ENCODE results near the gene PRKCE. TPM values are rescaled to one million over a fixed set of nuclear protein-coding genes. Genes with fewer than 3 reads are reported as not detected.

The PRKCE gene
- total and polyA plus RNA-seq, 7 experiments from 2014 or later: 1.4 to 37.9 (median 19.5) TPM

DNA sequence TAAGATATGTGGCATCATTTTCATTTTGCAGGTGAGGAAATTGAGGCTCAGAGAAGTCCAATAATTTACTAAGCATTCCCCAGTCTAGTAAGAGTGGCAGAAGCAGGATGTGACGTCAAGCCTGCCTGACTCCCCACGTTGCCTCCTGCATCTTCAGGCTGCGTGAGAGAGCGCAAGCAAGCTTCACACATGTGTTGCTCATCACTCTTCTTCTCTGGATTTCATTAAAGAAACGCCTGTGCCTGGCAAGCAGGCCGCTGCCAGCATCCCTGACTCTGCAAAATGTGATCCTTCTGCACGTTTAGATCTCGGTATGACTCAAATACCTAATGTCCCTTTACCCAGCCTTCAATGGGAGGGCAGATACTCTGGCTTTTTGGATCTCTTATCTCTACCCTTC is 96.8 kb downstream of the PRKCE start:
- no peak overlapping the region for H3K27ac Mint-ChIP-seq
- no peak for DNase-seq

DNA sequence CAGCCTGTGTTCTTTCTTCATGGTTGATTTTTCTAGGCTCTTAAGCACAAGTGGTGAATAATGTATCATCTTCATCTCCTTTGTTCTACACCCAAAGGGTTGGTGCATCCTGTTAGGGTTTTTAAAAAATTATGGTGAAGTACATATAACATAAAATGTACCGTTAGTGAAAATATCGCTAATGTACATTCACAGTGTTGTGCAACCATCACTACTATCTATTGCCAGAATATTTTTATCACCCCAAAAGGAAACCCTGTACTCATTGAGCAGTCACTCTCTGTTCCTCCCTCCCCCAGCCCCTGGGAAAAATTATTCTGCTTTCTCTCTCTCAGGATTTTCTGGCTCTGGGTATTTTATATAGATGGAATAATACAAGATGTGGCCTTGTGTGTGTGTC is 98.5 kb downstream of the PRKCE start:
- POLR2A ChIA-PET: no interaction called here

More for the DNA sequence above, 96.8 kb downstream of the PRKCE start:
- no peak overlapping the region for H3K4me3 ChIP-seq (ENCODE audit: low read length)
- Mint-ChIP-seq H3K4me3 (no peak overlapping the region), H3K27me3 (no peaks in the 10 kb centered on the region), H3K9me3 (peaks cover 0 to 20% (median 6%) of the 10 kb centered on the region in 11 donors), H3K4me1 (peaks cover 4 to 15% (median 10%) of the 10 kb centered on the region in 7 donors), H3K36me3 (peaks cover 7 to 21% (median 21%) of the 10 kb centered on the region in 5 donors)
- no peak overlapping the region for H3K27ac ChIP-seq (ENCODE audit: low read depth, low read length)
- H3K4me1 ChIP-seq (ENCODE audit: control insufficient read depth in 2 of 2, insufficient read depth in 2 of 2, low read length in 2 of 2): no peaks in the 10 kb centered on the region
- no peaks in the 10 kb centered on the region for H3K27me3 ChIP-seq (ENCODE audit: control insufficient read depth in 2 of 2, insufficient read depth in 2 of 2, low read length in 2 of 2)
- ATAC-seq: peak; percentile 51
- intact Hi-C loops (cut with micrococcal nuclease): no loop called here
- ChIA-PET POLR2A (no interaction called here), CTCF (interaction anchor here (0.6 kb wide), 1 partner anchor 27 kb away, joined by 6 read pairs; no protein-coding TSS in a partner anchor)
- peaks cover 0 to 11% (median 0%) of the 10 kb centered on the region in 3 experiments for H3K9me3 ChIP-seq (ENCODE audit: control insufficient read depth in 2 of 3, low read length in 3 of 3)
- no peaks in the 10 kb centered on the region for H3K36me3 ChIP-seq (ENCODE audit: control insufficient read depth in 2 of 3, insufficient read depth in 3 of 3, low read length in 3 of 3)

DNA sequence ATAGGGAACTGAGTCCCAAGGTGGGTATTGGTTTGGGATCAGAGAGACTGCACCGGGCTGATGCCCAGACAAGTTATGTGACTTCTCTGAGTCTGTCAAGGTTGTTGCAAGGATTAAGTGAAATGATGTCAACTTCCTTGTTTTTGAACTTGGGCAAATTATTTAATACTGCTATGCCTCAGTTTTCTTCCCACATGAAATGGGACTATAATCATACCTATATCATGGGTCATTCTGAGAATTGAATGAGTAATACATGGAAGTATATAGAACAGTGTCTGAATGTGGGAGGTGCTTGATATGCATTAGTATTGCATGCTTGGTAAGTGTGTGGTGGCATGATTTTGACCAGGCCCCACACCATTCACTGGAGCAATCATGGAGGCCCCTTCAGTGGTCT is 99.0 kb downstream of the PRKCE start:
- no peak overlapping the region for H3K4me3 Mint-ChIP-seq
- H3K27me3 ChIP-seq (ENCODE audit: control insufficient read depth in 2 of 2, insufficient read depth in 2 of 2, low read length in 2 of 2): no peaks in the 10 kb centered on the region
- DNase-seq: no peak
- no peak overlapping the region for H3K27ac ChIP-seq (ENCODE audit: low read depth, low read length)
- intact Hi-C loops (cut with micrococcal nuclease): no loop called here
- peaks cover 7 to 21% (median 21%) of the 10 kb centered on the region in 5 donors for H3K36me3 Mint-ChIP-seq
- no peaks in the 10 kb centered on the region for H3K36me3 ChIP-seq (ENCODE audit: control insufficient read depth in 2 of 3, insufficient read depth in 3 of 3, low read length in 3 of 3)
- peaks cover 0 to 11% (median 0%) of the 10 kb centered on the region in 3 experiments for H3K9me3 ChIP-seq (ENCODE audit: control insufficient read depth in 2 of 3, low read length in 3 of 3)
- no peak overlapping the region for H3K4me3 ChIP-seq (ENCODE audit: low read length)
- ChIA-PET POLR2A (no interaction called here), CTCF (no interaction called here)
- H3K4me1 Mint-ChIP-seq: peaks cover 4 to 22% (median 10%) of the 10 kb centered on the region in 7 donors
- H3K9me3 Mint-ChIP-seq: peaks cover 0 to 20% (median 4%) of the 10 kb centered on the region in 11 donors
- no peaks in the 10 kb centered on the region for H3K4me1 ChIP-seq (ENCODE audit: control insufficient read depth in 2 of 2, insufficient read depth in 2 of 2, low read length in 2 of 2)
- no peak overlapping the region for H3K27ac Mint-ChIP-seq
- H3K27me3 Mint-ChIP-seq: no peaks in the 10 kb centered on the region
- no peak for ATAC-seq

More for the DNA sequence above, 98.5 kb downstream of the PRKCE start:
- CTCF ChIA-PET: no interaction called here
- intact Hi-C loops (cut with micrococcal nuclease): no loop called here
- Histone ChIP-seq H3K27me3 (ENCODE audit: control insufficient read depth in 2 of 2, insufficient read depth in 2 of 2, low read length in 2 of 2) (no peaks in the 10 kb centered on the region), H3K9me3 (ENCODE audit: control insufficient read depth in 2 of 3, low read length in 3 of 3) (peaks cover 0 to 11% (median 0%) of the 10 kb centered on the region in 3 experiments), H3K4me1 (ENCODE audit: control insufficient read depth in 2 of 2, insufficient read depth in 2 of 2, low read length in 2 of 2) (no peaks in the 10 kb centered on the region), H3K36me3 (ENCODE audit: control insufficient read depth in 2 of 3, insufficient read depth in 3 of 3, low read length in 3 of 3) (no peaks in the 10 kb centered on the region), H3K27ac (ENCODE audit: low read depth, low read length) (no peak overlapping the region), H3K4me3 (ENCODE audit: low read length) (no peak overlapping the region)
- Mint-ChIP-seq H3K9me3 (peaks cover 0 to 20% (median 4%) of the 10 kb centered on the region in 11 donors), H3K4me1 (peaks cover 4 to 22% (median 10%) of the 10 kb centered on the region in 7 donors), H3K27me3 (no peaks in the 10 kb centered on the region), H3K36me3 (peaks cover 7 to 21% (median 21%) of the 10 kb centered on the region in 5 donors), H3K4me3 (no peak overlapping the region), H3K27ac (no peak overlapping the region)
- ATAC-seq (no peak), DNase-seq (no peak)

DNA sequence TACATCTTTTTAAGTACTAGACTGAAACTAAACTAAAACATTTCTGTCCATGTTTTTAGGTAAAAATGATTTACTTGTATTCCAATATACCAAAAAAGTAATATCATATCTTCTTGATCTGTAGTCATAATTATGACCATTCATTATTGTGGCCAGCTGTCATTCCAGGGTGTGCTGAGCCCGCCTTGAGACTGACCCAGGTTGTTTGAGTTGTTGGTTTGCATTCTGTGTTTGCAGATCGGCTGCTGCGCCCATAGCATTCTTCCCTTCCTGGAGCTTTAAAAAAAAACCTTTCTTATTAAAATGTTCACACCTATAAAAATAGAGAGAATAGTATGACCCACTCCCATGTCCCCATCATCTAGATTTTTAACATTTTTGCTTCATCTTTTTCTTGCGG is 101.9 kb downstream of the PRKCE start:
- no peak overlapping the region for H3K27ac ChIP-seq (ENCODE audit: low read depth, low read length)
- CTCF ChIA-PET: no interaction called here
- no peaks in the 10 kb centered on the region for H3K36me3 ChIP-seq (ENCODE audit: control insufficient read depth in 2 of 3, insufficient read depth in 3 of 3, low read length in 3 of 3)
- peaks cover 4 to 22% (median 10%) of the 10 kb centered on the region in 7 donors for H3K4me1 Mint-ChIP-seq
- H3K9me3 ChIP-seq (ENCODE audit: control insufficient read depth in 2 of 3, low read length in 3 of 3): no peaks in the 10 kb centered on the region
- no peaks in the 10 kb centered on the region for H3K27me3 Mint-ChIP-seq
- H3K4me1 ChIP-seq (ENCODE audit: control insufficient read depth in 2 of 2, insufficient read depth in 2 of 2, low read length in 2 of 2): no peaks in the 10 kb centered on the region
- no peak for ATAC-seq
- no peak overlapping the region for H3K4me3 Mint-ChIP-seq
- H3K4me3 ChIP-seq (ENCODE audit: low read length): no peak overlapping the region
- no peaks in the 10 kb centered on the region for H3K27me3 ChIP-seq (ENCODE audit: control insufficient read depth in 2 of 2, insufficient read depth in 2 of 2, low read length in 2 of 2)
- DNase-seq: no peak
- peak overlapping the region in 1 of 9 donors; percentile 2 for H3K27ac Mint-ChIP-seq
- POLR2A ChIA-PET: no interaction called here
- intact Hi-C loops (cut with micrococcal nuclease): no loop called here
- H3K36me3 Mint-ChIP-seq: peaks cover 0 to 8% (median 4%) of the 10 kb centered on the region in 5 donors
- H3K9me3 Mint-ChIP-seq: peaks cover 0 to 3% (median 0%) of the 10 kb centered on the region in 11 donors

DNA sequence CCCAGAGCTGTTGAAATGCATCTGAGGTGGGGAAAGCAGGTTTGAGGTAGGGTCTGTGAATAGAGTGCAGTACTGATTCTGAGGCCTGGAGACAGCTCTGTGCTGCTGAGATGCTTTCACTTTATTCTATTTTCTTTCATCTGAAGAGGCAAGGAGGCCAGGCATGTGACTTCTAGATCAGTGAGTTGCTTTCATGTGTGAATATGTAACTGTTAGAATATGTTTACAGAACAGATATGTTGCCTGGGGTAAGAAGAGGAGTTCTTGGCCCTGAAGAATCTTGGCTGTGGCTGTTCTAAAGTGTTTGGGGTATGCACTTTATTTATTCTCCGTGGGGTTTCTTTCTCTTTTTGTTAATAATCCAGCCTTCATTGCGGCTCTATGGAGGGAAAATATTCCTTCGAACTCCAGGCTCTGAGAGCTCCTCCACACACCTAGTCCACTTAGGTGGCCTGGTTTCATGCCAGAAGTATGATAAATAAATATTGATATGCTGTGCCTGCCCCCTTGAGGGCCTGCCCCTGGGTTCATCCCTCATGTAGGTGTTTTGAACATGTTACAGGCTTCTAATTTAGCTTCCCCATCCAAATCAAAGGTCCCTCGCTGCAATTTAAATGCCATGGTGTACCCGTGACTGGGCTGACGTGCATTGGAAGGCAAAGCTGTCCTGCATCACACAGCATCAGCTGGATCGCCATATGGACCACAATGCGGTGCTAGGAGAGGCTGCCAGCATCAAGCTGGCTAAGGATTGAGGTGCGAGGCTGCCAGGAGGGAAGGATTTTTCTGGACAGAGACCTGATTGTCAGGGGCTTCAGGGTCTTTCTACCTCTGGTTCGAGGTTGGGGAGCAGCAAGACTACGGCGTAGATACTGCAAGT is 102.9 kb downstream of the PRKCE start:
- Histone ChIP-seq H3K36me3 (ENCODE audit: control insufficient read depth in 2 of 3, insufficient read depth in 3 of 3, low read length in 3 of 3) (no peaks in the 10 kb centered on the region), H3K4me1 (ENCODE audit: control insufficient read depth in 2 of 2, insufficient read depth in 2 of 2, low read length in 2 of 2) (no peaks in the 10 kb centered on the region), H3K27ac (ENCODE audit: low read depth, low read length) (no peak overlapping the region), H3K4me3 (ENCODE audit: low read length) (no peak overlapping the region), H3K9me3 (ENCODE audit: control insufficient read depth in 2 of 3, low read length in 3 of 3) (no peaks in the 10 kb centered on the region), H3K27me3 (ENCODE audit: control insufficient read depth in 2 of 2, insufficient read depth in 2 of 2, low read length in 2 of 2) (no peaks in the 10 kb centered on the region)
- Mint-ChIP-seq H3K27ac (no peak overlapping the region), H3K4me3 (no peak overlapping the region), H3K27me3 (no peaks in the 10 kb centered on the region), H3K36me3 (peaks cover 0 to 8% (median 4%) of the 10 kb centered on the region in 5 donors), H3K4me1 (peaks cover 4 to 22% (median 10%) of the 10 kb centered on the region in 7 donors), H3K9me3 (peaks cover 0 to 3% (median 0%) of the 10 kb centered on the region in 11 donors)
- intact Hi-C loops (cut with micrococcal nuclease): no loop called here
- ATAC-seq (no peak), DNase-seq (no peak)
- CTCF ChIA-PET: no interaction called here
- POLR2A ChIA-PET: no interaction called here

DNA sequence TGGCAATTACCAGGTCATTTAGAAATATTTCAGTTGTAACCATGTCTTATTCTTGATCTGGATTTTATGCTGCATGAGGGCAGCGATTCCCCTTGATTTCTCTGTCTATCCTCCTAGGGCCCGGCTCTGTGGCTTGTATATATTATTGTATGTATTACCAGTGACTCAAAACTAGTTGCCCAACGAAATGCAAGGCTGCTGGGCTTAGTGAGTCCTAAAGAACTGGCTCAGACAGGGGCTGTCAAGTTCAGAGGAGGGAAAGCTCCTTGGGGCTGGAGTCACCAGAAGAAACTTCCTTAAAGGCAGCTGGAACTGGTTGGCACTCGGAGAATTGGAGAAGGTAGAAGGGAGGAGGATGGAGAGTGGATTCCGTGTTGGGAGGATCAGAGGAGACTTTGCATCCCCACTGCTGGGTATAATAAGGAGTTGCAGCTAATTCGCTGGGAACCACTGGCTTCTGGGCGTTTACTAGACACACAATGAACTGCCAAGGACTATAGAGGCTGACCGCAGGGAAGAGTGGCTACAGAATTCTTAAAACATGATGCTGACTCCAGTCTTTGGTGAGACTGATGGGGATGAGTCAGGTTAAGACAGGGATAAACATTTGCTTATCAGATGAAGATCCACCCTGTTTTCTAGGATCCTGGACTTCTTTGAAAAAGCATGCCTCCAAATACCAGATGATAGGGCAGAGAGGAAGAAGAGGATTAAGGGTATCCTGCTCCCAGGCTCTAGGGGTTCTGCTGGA is 104.3 kb downstream of the PRKCE start:
- ATAC-seq: no peak
- DNase-seq: no peak
- H3K27me3 ChIP-seq (ENCODE audit: control insufficient read depth in 2 of 2, insufficient read depth in 2 of 2, low read length in 2 of 2): no peaks in the 10 kb centered on the region
- POLR2A ChIA-PET: no interaction called here
- Mint-ChIP-seq H3K27ac (no peak overlapping the region), H3K27me3 (no peaks in the 10 kb centered on the region), H3K4me3 (no peak overlapping the region), H3K9me3 (peaks cover 0 to 3% (median 0%) of the 10 kb centered on the region in 11 donors), H3K4me1 (peaks cover 0 to 14% (median 3%) of the 10 kb centered on the region in 7 donors), H3K36me3 (peaks cover 0 to 11% (median 4%) of the 10 kb centered on the region in 5 donors)
- CTCF ChIA-PET: no interaction called here
- H3K27ac ChIP-seq (ENCODE audit: low read depth, low read length): no peak overlapping the region
- H3K4me3 ChIP-seq (ENCODE audit: low read length): no peak overlapping the region
- H3K36me3 ChIP-seq (ENCODE audit: control insufficient read depth in 2 of 3, insufficient read depth in 3 of 3, low read length in 3 of 3): no peaks in the 10 kb centered on the region
- H3K9me3 ChIP-seq (ENCODE audit: control insufficient read depth in 2 of 3, low read length in 3 of 3): no peaks in the 10 kb centered on the region
- intact Hi-C loops (cut with micrococcal nuclease): no loop called here
- no peaks in the 10 kb centered on the region for H3K4me1 ChIP-seq (ENCODE audit: control insufficient read depth in 2 of 2, insufficient read depth in 2 of 2, low read length in 2 of 2)
